NCI-H1048 (cell line): ENCODE results near the gene LNPEP.
"Not testable (repeated sequence)": the region's sequence is repeated elsewhere in the genome, so short reads cannot be mapped to it uniquely, and the experiment has no call there.

Experiments
- DNase-seq: peaks from one replicate; lab custom pipeline; 2025; lab: John Stamatoyannopoulos, UW

LNPEP gene

GRCh38 chr5:96930058-96930457 lies 5.8 kb upstream of the LNPEP start:
- no peak for DNase-seq

- DNase-seq: no peak
Measured at GRCh38 chr5:96930589-96930988, 5.3 kb upstream of the LNPEP start.

- not testable (repeated sequence) for DNase-seq
Measured at GRCh38 chr5:96931037-96931436, 4.8 kb upstream of the LNPEP start.

GRCh38 chr5:96931605-96932004 lies 4.3 kb upstream of the LNPEP start:
- no peak for DNase-seq

GRCh38 chr5:96932026-96932425 lies 3.9 kb upstream of the LNPEP start:
- no peak for DNase-seq

- no peak for DNase-seq
Measured at GRCh38 chr5:96933764-96934707, 1.8 kb upstream of the LNPEP start.

- DNase-seq: peak; percentile 79
Measured at GRCh38 chr5:96934708-96935558, 947 bp upstream of the LNPEP start.

GRCh38 chr5:96936431-96937320 lies 796 bp downstream of the LNPEP start:
- no peak for DNase-seq

- DNase-seq: no peak
Measured at GRCh38 chr5:96940586-96940985, 4.7 kb downstream of the LNPEP start.

GRCh38 chr5:96941140-96941539 lies 5.3 kb downstream of the LNPEP start:
- no peak for DNase-seq

GRCh38 chr5:96942078-96942477 lies 6.2 kb downstream of the LNPEP start:
- DNase-seq: no peak

- no peak for DNase-seq
Measured at GRCh38 chr5:96942911-96943310, 7.0 kb downstream of the LNPEP start.

GRCh38 chr5:96943799-96944198 lies 7.9 kb downstream of the LNPEP start:
- DNase-seq: no peak

- DNase-seq: no peak
Measured at GRCh38 chr5:96945144-96945897, 9.4 kb downstream of the LNPEP start.

GRCh38 chr5:96946381-96946780 lies 10.5 kb downstream of the LNPEP start:
- no peak for DNase-seq

GRCh38 chr5:96952118-96952750 lies 16.4 kb downstream of the LNPEP start:
- no peak for DNase-seq

- DNase-seq: no peak
Measured at GRCh38 chr5:96952974-96953730, 17.3 kb downstream of the LNPEP start.

GRCh38 chr5:96957254-96958049 lies 21.6 kb downstream of the LNPEP start:
- no peak for DNase-seq

- no peak for DNase-seq
Measured at GRCh38 chr5:96958977-96959376, 23.1 kb downstream of the LNPEP start.
